ENCODE data around the gene SLC26A8. TPM values are rescaled to one million over a fixed set of nuclear protein-coding genes. Genes with fewer than 3 reads are reported as not detected.
A peak's percentile ranks its signal among the peaks of the same experiment; 100 is the strongest.

SLC26A8 gene
- total and polyA plus RNA-seq, 2 of the 13 experiments (the other 11 are each of a cell fraction or from before 2014, with no cell fraction given): 0.46 TPM; not detected in 1

DNA sequence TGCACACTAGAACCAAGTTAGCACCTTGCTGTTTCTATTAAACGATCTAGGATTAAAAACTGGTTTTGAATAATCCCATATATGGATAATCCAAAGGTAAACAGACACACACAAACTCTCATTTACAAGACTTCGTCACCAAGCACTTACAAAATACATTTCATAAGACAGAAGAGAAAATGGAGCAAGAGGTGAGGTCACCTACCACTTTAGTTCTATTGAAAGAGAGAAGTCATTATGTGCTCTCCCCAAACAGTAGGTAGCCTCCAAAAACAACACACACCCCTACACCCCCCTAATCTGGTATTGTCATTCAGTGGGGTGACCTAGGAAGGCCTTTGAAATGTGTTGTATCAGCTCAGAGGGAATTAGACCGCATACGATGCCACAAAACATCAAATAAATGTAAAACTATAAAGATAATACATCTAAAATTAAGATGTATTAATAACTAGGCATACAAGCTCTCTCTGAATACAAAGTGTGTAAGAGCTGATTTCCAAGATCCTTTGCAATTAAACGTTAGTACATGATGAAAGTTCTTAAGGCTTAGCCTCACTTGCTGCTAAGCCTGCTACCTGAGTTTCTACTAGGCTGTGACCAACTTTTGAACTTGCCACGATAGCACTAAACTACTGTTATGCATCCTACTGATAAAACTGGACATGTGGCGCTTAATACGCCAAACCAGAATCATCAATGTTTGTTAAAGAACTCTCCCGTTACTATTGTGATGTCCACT lies 105.2 kb downstream of the SLC26A8 start (continued):
- TF ChIP-seq TGIF2 (CRISPR knock-in tag; IDR thresholded peaks at IDR 0.05) (0 out of 2 replicates have a peak, but pooled peaks have one; percentile 38), ZNF772 (CRISPR knock-in tag; IDR thresholded peaks at IDR 0.05) (no peak), ZNF547 (CRISPR knock-in tag; IDR thresholded peaks at IDR 0.05) (no peak), BCL3 (CRISPR knock-in tag; IDR thresholded peaks at IDR 0.05) (no peak), SRSF9 (IDR thresholded peaks at IDR 0.05; ENCODE audit: borderline replicate concordance, insufficient read depth, low read depth, low read length, poor library complexity, severe bottlenecking) (no peak), ZNF788 (CRISPR knock-in tag; IDR thresholded peaks at IDR 0.05; ENCODE audit: borderline replicate concordance) (no peak), FOXK1 (CRISPR knock-in tag; IDR thresholded peaks at IDR 0.05; ENCODE audit: borderline replicate concordance, low read depth) (no peak), NFE2L1 (CRISPR knock-in tag; IDR thresholded peaks at IDR 0.05; ENCODE audit: borderline replicate concordance) (no peak), CREB1 (IDR thresholded peaks at IDR 0.05) (no peak), CREB1 (CRISPR knock-in tag; IDR thresholded peaks at IDR 0.05) (0 out of 2 replicates have a peak, but pooled peaks have one; percentile 40), ZFP82 (CRISPR knock-in tag; IDR thresholded peaks at IDR 0.05; ENCODE audit: borderline replicate concordance) (0 out of 2 replicates have a peak, but pooled peaks have one; percentile 12), RBFOX2 (IDR thresholded peaks at IDR 0.05; ENCODE audit: low read depth, low read length) (no peak), IRF1 (CRISPR knock-in tag; IDR thresholded peaks at IDR 0.05; ENCODE audit: low read depth) (no peak), FOXA1 (IDR thresholded peaks at IDR 0.05) (no peak; the same call in 1 of the 2 replicates), FOXA1 (CRISPR knock-in tag; IDR thresholded peaks at IDR 0.05) (0 out of 2 replicates have a peak, but pooled peaks have one; percentile 25), ZNF549 (CRISPR knock-in tag; IDR thresholded peaks at IDR 0.05) (no peak), CENPT (CRISPR knock-in tag; IDR thresholded peaks at IDR 0.05; ENCODE audit: low read depth) (no peak), SAFB2 (CRISPR knock-in tag; IDR thresholded peaks at IDR 0.05; ENCODE audit: borderline replicate concordance, low read depth) (no peak), MEIS1 (CRISPR knock-in tag; IDR thresholded peaks at IDR 0.05; ENCODE audit: borderline replicate concordance) (no peak), JUND (CRISPR knock-in tag; IDR thresholded peaks at IDR 0.05) (no peak)
- TF ChIP-seq, protein P1, sequence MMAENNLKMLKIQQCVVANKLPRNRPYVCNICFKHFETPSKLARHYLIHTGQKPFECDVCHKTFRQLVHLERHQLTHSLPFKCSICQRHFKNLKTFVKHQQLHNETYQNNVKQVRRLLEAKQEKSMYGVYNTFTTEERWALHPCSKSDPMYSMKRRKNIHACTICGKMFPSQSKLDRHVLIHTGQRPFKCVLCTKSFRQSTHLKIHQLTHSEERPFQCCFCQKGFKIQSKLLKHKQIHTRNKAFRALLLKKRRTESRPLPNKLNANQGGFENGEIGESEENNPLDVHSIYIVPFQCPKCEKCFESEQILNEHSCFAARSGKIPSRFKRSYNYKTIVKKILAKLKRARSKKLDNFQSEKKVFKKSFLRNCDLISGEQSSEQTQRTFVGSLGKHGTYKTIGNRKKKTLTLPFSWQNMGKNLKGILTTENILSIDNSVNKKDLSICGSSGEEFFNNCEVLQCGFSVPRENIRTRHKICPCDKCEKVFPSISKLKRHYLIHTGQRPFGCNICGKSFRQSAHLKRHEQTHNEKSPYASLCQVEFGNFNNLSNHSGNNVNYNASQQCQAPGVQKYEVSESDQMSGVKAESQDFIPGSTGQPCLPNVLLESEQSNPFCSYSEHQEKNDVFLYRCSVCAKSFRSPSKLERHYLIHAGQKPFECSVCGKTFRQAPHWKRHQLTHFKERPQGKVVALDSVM (CRISPR knock-in tag; IDR thresholded peaks at IDR 0.05): no peak
- TF ChIP-seq, protein P2, sequence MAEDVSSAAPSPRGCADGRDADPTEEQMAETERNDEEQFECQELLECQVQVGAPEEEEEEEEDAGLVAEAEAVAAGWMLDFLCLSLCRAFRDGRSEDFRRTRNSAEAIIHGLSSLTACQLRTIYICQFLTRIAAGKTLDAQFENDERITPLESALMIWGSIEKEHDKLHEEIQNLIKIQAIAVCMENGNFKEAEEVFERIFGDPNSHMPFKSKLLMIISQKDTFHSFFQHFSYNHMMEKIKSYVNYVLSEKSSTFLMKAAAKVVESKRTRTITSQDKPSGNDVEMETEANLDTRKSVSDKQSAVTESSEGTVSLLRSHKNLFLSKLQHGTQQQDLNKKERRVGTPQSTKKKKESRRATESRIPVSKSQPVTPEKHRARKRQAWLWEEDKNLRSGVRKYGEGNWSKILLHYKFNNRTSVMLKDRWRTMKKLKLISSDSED (CRISPR knock-in tag; IDR thresholded peaks at IDR 0.05): no peak
- TF ChIP-seq, protein P3, sequence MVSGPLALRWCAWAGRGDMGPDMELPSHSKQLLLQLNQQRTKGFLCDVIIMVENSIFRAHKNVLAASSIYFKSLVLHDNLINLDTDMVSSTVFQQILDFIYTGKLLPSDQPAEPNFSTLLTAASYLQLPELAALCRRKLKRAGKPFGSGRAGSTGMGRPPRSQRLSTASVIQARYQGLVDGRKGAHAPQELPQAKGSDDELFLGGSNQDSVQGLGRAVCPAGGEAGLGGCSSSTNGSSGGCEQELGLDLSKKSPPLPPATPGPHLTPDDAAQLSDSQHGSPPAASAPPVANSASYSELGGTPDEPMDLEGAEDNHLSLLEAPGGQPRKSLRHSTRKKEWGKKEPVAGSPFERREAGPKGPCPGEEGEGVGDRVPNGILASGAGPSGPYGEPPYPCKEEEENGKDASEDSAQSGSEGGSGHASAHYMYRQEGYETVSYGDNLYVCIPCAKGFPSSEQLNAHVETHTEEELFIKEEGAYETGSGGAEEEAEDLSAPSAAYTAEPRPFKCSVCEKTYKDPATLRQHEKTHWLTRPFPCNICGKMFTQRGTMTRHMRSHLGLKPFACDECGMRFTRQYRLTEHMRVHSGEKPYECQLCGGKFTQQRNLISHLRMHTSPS (CRISPR knock-in tag; IDR thresholded peaks at IDR 0.05; ENCODE audit: low read depth): no peak
